Loucy (cell line): ENCODE results near the gene MYO1E.

Experiments used
- CTCF ChIP-seq: fragments of 200-600 bp; sonication (generic); conservative IDR thresholded peaks from 2 replicates; pipeline ENCODE4 v1.5.1; 2014; ENCODE audit warnings: mild to moderate bottlenecking, antibody characterized with exemption, low read length
- EZH2phosphoT487 ChIP-seq: fragments of 200-600 bp; IDR thresholded peaks from 2 replicates; pipeline ENCODE4 v1.6.1; 2018; ENCODE audit warnings: antibody characterized with exemption, mild to moderate bottlenecking, moderate library complexity, borderline replicate concordance

- no peak for TF ChIP-seq CTCF
- no peak for TF ChIP-seq EZH2phosphoT487
Measured at GRCh38 chr15:59420108-59420507, 47.4 kb upstream of the MYO1E start.
